NCI-H2107 treated with DMSO at 0.1 percent for 48 hours (cell line): ENCODE results near the gene AUTS2.

Source experiments
- DNase-seq: peaks from one replicate; lab custom pipeline; 2025; ENCODE audit not compliant: unreplicated experiment; lab: John Stamatoyannopoulos, UW

AUTS2 gene

DNA sequence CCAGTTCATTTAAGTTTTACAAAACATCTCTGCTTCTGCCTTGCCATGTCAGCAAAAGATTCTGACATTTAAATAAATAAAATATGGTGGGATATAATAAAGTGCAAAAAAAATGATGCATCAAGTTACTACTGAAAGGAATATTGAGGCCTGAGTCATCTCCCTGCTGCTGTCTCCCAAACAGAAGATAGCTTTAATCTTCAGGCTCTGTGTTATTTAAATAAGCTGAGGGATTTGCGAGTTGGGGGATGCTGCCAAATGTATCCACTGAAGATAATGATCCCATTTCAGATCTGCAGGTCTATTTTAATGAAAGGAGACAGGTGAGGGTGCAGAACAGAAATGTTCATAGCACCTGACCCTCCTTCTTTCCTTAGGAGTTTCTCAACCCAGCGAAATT is 720.8 kb downstream of the AUTS2 start:
- no peak for DNase-seq

GRCh38 chr7:70321016-70321590 is 722.8 kb downstream of the AUTS2 start:
- DNase-seq = no peak

- no peak for DNase-seq
Measured at GRCh38 chr7:70322856-70323255, 724.6 kb downstream of the AUTS2 start.

DNA sequence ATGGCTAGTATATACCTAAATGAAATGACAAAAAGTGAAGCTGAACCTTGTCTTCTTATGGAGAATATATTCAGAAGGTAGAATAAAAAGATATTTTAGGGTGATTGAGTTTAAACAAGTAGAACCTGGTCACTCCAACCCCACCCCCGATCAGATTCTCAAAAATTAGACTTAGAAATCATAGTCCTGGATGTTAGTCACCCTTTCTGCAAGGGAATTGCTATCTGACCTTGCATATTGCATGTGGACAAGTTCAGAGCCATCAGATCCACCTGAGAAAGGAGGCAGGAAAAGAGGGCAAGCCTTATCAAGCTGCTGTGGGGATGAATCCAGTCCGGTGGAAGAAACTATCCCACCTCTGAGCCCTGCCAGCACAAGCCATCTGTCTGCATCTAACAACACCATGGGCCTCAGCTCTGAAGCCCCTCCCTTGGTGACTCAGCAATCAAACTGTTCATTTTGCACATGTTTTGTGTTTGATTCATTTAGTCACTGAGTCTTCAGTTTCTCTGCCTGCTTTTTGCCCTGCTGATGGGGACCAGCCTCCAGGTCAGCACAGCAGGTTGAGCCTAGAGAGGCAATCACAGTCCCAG is 727.3 kb downstream of the AUTS2 start:
- DNase-seq = no peak

- DNase-seq = no peak
Measured at GRCh38 chr7:70334295-70334694, 736.0 kb downstream of the AUTS2 start.

GRCh38 chr7:70334871-70335270 is 736.6 kb downstream of the AUTS2 start:
- no peak for DNase-seq

DNA sequence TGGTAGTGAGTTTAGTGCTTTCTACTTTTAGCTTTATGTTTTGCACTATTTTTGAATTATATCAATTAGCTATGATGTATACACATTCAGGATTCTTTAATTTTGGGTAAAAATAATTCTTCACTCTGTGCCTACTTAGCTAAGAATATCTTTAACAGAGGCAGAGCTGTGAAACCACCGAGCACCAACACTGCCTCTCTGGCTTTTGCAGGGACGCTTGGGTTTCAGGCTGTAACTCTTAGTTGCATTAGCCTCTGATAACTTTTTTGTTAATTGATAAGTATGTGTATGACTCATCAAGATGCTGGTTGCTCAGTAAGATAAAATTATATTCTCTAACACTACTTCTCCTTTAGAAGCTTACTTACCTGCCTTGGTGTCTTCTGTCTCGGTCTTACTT is 738.3 kb downstream of the AUTS2 start:
- DNase-seq = no peak

GRCh38 chr7:70338015-70338414 is 739.7 kb downstream of the AUTS2 start:
- no peak for DNase-seq

DNA sequence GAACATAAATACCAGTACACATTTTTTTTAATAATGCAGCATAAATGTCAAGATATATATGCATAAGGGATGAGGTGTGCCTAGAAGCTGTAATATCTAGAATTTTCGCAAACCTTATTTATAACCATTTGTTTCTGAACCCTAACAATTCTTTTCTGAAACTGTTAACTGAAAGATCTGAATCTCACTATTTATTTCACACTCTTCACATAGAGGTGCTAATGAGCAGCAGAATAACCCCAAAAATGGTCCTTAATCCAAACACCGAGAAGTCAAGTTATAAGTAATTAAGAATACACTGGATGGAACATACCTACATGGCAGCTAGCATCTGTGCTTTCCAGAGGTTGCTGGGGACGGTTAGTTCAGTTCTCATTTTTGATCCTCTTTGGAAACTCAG is 742.0 kb downstream of the AUTS2 start:
- DNase-seq = no peak

GRCh38 chr7:70341446-70341845 is 743.2 kb downstream of the AUTS2 start:
- DNase-seq = no peak

DNA sequence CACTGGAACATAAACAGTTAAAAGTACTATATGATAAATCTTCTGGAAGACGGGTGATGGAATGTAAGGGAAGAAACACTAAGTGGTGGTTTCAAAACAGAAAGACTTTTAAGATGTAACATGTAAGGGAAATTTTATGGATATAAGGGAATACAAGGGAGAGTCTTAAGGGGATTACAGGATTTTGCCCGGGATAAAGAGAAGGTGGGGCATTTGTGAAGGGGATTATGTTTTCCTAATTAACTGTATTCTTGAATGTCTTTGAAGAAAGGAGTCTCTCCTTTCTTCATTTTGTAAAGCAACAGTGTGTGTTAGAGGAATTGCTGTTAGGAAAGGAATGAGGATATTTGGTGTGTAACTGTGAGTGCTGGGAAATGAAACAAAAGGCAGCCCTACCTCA is 745.2 kb downstream of the AUTS2 start:
- no peak for DNase-seq

- no peak for DNase-seq
Measured at GRCh38 chr7:70344726-70345125, 746.5 kb downstream of the AUTS2 start.

GRCh38 chr7:70346844-70347462 is 748.7 kb downstream of the AUTS2 start:
- DNase-seq = no peak

GRCh38 chr7:70347463-70348254 is 749.4 kb downstream of the AUTS2 start:
- no peak for DNase-seq

GRCh38 chr7:70349031-70349430 is 750.8 kb downstream of the AUTS2 start:
- DNase-seq = no peak

GRCh38 chr7:70349819-70350218 is 751.5 kb downstream of the AUTS2 start:
- no peak for DNase-seq

GRCh38 chr7:70352088-70352487 is 753.8 kb downstream of the AUTS2 start:
- DNase-seq = no peak

GRCh38 chr7:70352906-70353305 is 754.6 kb downstream of the AUTS2 start:
- no peak for DNase-seq

DNA sequence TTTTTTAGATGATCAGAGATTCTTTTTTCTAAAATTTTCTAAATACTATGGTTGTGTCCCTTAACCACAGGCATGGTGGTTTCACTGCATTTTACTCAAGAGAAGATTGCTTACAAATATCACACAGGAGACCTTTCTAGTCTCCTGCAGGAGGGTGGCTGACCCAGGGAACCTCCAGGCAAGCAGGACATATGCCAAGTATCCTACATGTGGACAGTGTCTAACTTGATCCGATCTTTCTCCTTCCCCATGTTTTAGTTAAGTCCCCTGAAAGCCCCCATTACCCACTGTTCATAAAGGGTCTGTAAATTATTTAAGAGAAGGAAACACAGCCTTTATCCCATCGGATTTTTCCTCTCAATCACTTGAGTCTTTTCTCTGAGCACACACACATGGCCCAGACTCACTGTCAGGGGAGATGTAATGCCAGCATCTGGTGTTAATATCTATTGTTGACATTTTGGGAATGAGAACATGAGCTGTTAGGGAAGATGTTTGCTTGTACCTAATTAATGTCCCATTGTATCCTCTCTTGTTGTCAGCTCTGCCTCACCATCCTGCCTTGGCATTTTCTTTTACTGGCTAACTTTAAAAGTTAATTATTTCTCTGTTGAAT is 755.2 kb downstream of the AUTS2 start:
- no peak for DNase-seq

GRCh38 chr7:70353946-70354335 is 755.7 kb downstream of the AUTS2 start:
- DNase-seq = no peak

- DNase-seq = no peak
Measured at GRCh38 chr7:70354409-70355169, 756.3 kb downstream of the AUTS2 start.
